ENCODE results near the gene TBC1D8. TPM values are rescaled to one million over a fixed set of nuclear protein-coding genes. Genes with fewer than 3 reads are reported as not detected.

The TBC1D8 gene
- polyA plus RNA-seq, 1 donor, result 17.3 TPM

GRCh38 chr2:101150306-101151145 lies 656 bp downstream of the TBC1D8 start:
- WGBS (ENCODE audit: insufficient coverage, low lambda C conversion rate), result no CpG with 5 or more reads among the region's 76 CpGs
- Histone ChIP-seq H3K4me1 (ENCODE audit: control insufficient read depth, insufficient read depth, low read length) (peaks cover 13% of the 10 kb centered on the region), H3K9me3 (ENCODE audit: control insufficient read depth, low read depth, low read length) (no peaks in the 10 kb centered on the region)

GRCh38 chr2:101149241-101150192 lies 1.7 kb downstream of the TBC1D8 start:
- no peaks in the 10 kb centered on the region for H3K36me3 ChIP-seq (ENCODE audit: control insufficient read depth, insufficient read depth, low read length)
- H3K27ac ChIP-seq (ENCODE audit: low read length), result no peak overlapping the region
- peaks cover 13% of the 10 kb centered on the region for H3K4me1 ChIP-seq (ENCODE audit: control insufficient read depth, insufficient read depth, low read length)

More at GRCh38 chr2:101150306-101151145, 656 bp downstream of the TBC1D8 start:
- H3K27me3 ChIP-seq (ENCODE audit: control insufficient read depth, insufficient read depth, low read length), result peaks cover 2% of the 10 kb centered on the region
- no peaks in the 10 kb centered on the region for H3K36me3 ChIP-seq (ENCODE audit: control insufficient read depth, insufficient read depth, low read length)
- peak; percentile 34 to 72 for DNase-seq
- peak overlapping the region; percentile 77 for H3K4me3 ChIP-seq (ENCODE audit: low read length)
- H3K27ac ChIP-seq (ENCODE audit: low read length), result peak overlapping the region; percentile 49

DNA sequence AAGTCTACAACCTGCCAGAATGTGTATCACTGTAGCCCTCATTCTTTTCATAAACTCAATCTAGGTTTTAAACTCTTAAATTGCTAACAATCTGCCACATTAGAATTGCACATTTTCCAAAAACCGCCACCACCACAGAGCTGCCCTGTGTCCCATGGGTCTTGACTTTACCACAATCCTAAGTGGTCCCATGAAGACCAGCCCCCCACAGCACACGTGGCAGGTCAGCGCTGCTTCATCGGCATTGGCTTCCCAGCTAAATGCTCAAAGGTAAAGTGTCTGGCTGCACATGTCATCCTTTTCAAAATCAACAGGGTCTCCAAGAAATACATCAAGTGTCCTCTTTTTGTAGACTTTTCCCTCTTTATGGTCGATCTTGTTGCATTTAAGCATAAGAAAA lies 2.4 kb downstream of the TBC1D8 start:
- Histone ChIP-seq H3K4me3 (ENCODE audit: low read length) (no peak overlapping the region), H3K27ac (ENCODE audit: low read length) (no peak overlapping the region), H3K27me3 (ENCODE audit: control insufficient read depth, insufficient read depth, low read length) (peaks cover 2% of the 10 kb centered on the region), H3K4me1 (ENCODE audit: control insufficient read depth, insufficient read depth, low read length) (peaks cover 13% of the 10 kb centered on the region), H3K36me3 (ENCODE audit: control insufficient read depth, insufficient read depth, low read length) (no peaks in the 10 kb centered on the region), H3K9me3 (ENCODE audit: control insufficient read depth, low read depth, low read length) (no peaks in the 10 kb centered on the region)
- no CpG with 5 or more reads among the region's 5 CpGs for WGBS (ENCODE audit: insufficient coverage, low lambda C conversion rate)
- no peak for DNase-seq

More at GRCh38 chr2:101149241-101150192, 1.7 kb downstream of the TBC1D8 start:
- DNase-seq, result peak in 1 of 2 donors; percentile 51
- Histone ChIP-seq H3K4me3 (ENCODE audit: low read length) (peak overlapping the region; percentile 77), H3K27me3 (ENCODE audit: control insufficient read depth, insufficient read depth, low read length) (peaks cover 2% of the 10 kb centered on the region), H3K9me3 (ENCODE audit: control insufficient read depth, low read depth, low read length) (no peaks in the 10 kb centered on the region)
- no CpG with 5 or more reads among the region's 21 CpGs for WGBS (ENCODE audit: insufficient coverage, low lambda C conversion rate)

GRCh38 chr2:101147971-101148370 lies 3.2 kb downstream of the TBC1D8 start:
- peaks cover 2% of the 10 kb centered on the region for H3K27me3 ChIP-seq (ENCODE audit: control insufficient read depth, insufficient read depth, low read length)
- WGBS (ENCODE audit: insufficient coverage, low lambda C conversion rate), result no CpG with 5 or more reads among the region's 2 CpGs
- H3K4me3 ChIP-seq (ENCODE audit: low read length), result no peak overlapping the region
- DNase-seq, result no peak
- no peaks in the 10 kb centered on the region for H3K36me3 ChIP-seq (ENCODE audit: control insufficient read depth, insufficient read depth, low read length)
- no peak overlapping the region for H3K27ac ChIP-seq (ENCODE audit: low read length)
- H3K4me1 ChIP-seq (ENCODE audit: control insufficient read depth, insufficient read depth, low read length), result peaks cover 13% of the 10 kb centered on the region
- no peaks in the 10 kb centered on the region for H3K9me3 ChIP-seq (ENCODE audit: control insufficient read depth, low read depth, low read length)

GRCh38 chr2:101147062-101147461 lies 4.1 kb downstream of the TBC1D8 start:
- peaks cover 6% of the 10 kb centered on the region for H3K4me1 ChIP-seq (ENCODE audit: control insufficient read depth, insufficient read depth, low read length)
- WGBS (ENCODE audit: insufficient coverage, low lambda C conversion rate), result no CpG with 5 or more reads among the region's 11 CpGs
- no peaks in the 10 kb centered on the region for H3K9me3 ChIP-seq (ENCODE audit: control insufficient read depth, low read depth, low read length)
- no peak overlapping the region for H3K4me3 ChIP-seq (ENCODE audit: low read length)
- peaks cover 2% of the 10 kb centered on the region for H3K27me3 ChIP-seq (ENCODE audit: control insufficient read depth, insufficient read depth, low read length)
- no peak overlapping the region for H3K27ac ChIP-seq (ENCODE audit: low read length)
- DNase-seq, result no peak
- H3K36me3 ChIP-seq (ENCODE audit: control insufficient read depth, insufficient read depth, low read length), result no peaks in the 10 kb centered on the region

DNA sequence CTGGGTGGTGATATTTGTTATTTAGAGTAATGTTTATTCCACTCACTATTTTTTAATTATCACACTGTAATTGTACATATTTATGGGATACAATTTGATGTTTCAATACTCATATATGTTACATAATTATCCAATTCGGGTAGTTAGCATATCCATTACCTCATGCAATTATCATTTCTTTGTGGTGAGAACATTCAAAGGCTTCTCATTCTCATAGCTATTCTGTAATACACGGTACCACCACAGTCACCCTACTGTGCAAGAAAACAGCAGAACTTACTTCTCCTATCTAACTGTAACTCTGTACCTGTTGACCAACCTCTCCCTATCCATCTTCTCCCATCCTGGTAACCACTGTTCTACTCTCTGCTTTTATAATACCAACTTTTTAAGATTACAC lies 4.6 kb downstream of the TBC1D8 start:
- Histone ChIP-seq H3K27ac (ENCODE audit: low read length) (no peak overlapping the region), H3K36me3 (ENCODE audit: control insufficient read depth, insufficient read depth, low read length) (no peaks in the 10 kb centered on the region), H3K9me3 (ENCODE audit: control insufficient read depth, low read depth, low read length) (no peaks in the 10 kb centered on the region), H3K4me3 (ENCODE audit: low read length) (no peak overlapping the region), H3K27me3 (ENCODE audit: control insufficient read depth, insufficient read depth, low read length) (peaks cover 2% of the 10 kb centered on the region), H3K4me1 (ENCODE audit: control insufficient read depth, insufficient read depth, low read length) (peaks cover 6% of the 10 kb centered on the region)
- DNase-seq, result no peak
- no CpG with 5 or more reads among the region's 2 CpGs for WGBS (ENCODE audit: insufficient coverage, low lambda C conversion rate)

DNA sequence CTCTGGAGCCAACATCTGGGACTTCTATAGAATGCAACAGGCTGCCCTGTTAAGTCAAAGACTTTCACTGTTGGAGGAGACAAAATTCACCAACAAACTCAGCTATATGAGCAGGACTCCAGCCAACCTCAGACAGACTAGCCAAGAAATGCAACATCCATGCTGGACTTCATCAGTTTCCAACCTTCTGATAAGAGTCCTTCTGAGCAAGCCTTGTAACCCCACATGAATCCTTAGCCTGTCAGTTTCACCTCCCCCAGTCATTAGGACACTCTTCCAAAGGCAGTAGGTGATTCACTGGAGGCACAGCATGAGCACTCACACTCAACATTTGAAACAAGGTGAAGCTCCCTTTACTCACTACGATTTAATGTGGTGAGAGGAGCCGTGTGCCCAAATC lies 5.8 kb downstream of the TBC1D8 start:
- Histone ChIP-seq H3K27ac (ENCODE audit: low read length) (no peak overlapping the region), H3K36me3 (ENCODE audit: control insufficient read depth, insufficient read depth, low read length) (no peaks in the 10 kb centered on the region), H3K9me3 (ENCODE audit: control insufficient read depth, low read depth, low read length) (no peaks in the 10 kb centered on the region), H3K27me3 (ENCODE audit: control insufficient read depth, insufficient read depth, low read length) (peaks cover 2% of the 10 kb centered on the region), H3K4me1 (ENCODE audit: control insufficient read depth, insufficient read depth, low read length) (peaks cover 6% of the 10 kb centered on the region), H3K4me3 (ENCODE audit: low read length) (no peak overlapping the region)
- DNase-seq, result no peak
- no CpG with 5 or more reads among the region's 2 CpGs for WGBS (ENCODE audit: insufficient coverage, low lambda C conversion rate)

DNA sequence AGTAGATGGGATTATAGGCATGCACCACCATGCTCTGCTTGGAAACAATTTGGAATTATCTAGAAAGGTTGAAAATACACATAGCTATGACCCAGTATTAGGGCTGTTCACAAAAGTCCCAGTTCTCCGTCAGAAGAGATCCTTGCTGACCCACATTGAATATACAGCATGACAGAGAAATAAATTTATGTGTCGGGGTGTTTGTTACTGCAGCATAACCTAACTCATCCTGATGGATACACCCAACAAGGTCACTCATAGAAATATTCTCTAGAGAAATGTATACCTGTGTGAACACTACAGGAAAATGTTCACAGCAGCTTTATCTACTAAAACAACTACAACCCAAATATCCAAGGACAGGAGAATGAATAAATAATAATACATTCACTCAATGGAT lies 9.0 kb downstream of the TBC1D8 start:
- H3K27me3 ChIP-seq (ENCODE audit: control insufficient read depth, insufficient read depth, low read length), result no peaks in the 10 kb centered on the region
- no peak overlapping the region for H3K27ac ChIP-seq (ENCODE audit: low read length)
- H3K9me3 ChIP-seq (ENCODE audit: control insufficient read depth, low read depth, low read length), result no peaks in the 10 kb centered on the region
- DNase-seq, result no peak
- H3K36me3 ChIP-seq (ENCODE audit: control insufficient read depth, insufficient read depth, low read length), result no peaks in the 10 kb centered on the region
- no peak overlapping the region for H3K4me3 ChIP-seq (ENCODE audit: low read length)
- WGBS (ENCODE audit: insufficient coverage, low lambda C conversion rate), result no CpG with 5 or more reads among the region's 2 CpGs
- no peaks in the 10 kb centered on the region for H3K4me1 ChIP-seq (ENCODE audit: control insufficient read depth, insufficient read depth, low read length)

DNA sequence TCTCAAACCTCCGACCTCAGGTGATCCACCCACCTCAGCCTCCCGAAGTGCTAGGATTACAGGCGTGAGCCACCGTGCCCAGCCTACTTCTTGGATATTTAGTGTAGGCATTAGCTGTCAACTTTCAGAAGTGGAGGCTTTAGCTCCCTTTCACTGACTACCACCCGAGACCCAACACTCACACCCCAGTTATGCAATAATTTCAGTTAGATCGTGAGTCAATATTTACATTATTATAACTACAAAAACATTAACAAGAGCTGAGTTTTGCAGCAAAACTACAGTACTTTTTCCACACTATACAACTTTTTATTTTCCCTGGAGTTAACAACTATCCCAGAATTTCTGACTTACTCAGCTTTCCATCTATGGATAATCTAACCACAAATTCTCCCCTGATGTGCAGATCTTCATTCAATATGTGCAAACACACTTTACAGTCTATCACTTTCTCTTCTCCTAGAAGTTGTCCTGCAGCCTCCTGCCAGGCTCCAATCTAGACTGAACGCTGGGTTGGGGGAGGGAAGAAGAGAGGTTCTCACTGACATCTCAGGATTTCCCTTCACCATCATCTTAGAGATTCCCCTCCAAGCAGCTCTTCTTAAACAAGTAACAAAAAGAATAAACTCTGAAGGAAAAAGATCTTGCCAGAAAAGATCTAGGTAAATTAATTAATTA lies 10.1 kb downstream of the TBC1D8 start:
- Histone ChIP-seq H3K36me3 (ENCODE audit: control insufficient read depth, insufficient read depth, low read length) (no peaks in the 10 kb centered on the region), H3K4me3 (ENCODE audit: low read length) (no peak overlapping the region), H3K27ac (ENCODE audit: low read length) (no peak overlapping the region), H3K4me1 (ENCODE audit: control insufficient read depth, insufficient read depth, low read length) (no peaks in the 10 kb centered on the region), H3K9me3 (ENCODE audit: control insufficient read depth, low read depth, low read length) (no peaks in the 10 kb centered on the region), H3K27me3 (ENCODE audit: control insufficient read depth, insufficient read depth, low read length) (no peaks in the 10 kb centered on the region)
- no peak for DNase-seq
- WGBS (ENCODE audit: insufficient coverage, low lambda C conversion rate), result 14% methylated on average over 1 of the region's 7 CpGs

DNA sequence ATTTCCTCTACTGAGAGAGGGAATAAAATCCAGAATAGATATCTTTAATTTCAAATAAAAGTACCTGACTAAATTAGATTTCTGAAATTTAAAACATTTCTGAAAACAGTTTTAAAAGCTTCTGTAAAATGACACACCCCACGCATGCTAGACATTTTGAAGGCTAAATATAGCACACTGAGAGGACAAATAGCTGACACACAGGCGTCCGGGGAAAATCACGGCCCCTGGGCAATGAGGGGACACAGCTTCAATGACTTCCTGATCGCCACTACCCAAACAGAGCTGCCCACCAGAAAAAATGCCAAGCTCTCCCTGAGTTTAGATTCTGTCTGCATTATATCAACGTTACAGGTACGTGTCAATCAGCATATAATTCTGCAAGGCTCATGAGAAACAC lies 10.9 kb downstream of the TBC1D8 start:
- no peak for DNase-seq
- 83% methylated on average over 3 of the region's 7 CpGs for WGBS (ENCODE audit: insufficient coverage, low lambda C conversion rate)
- H3K4me1 ChIP-seq (ENCODE audit: control insufficient read depth, insufficient read depth, low read length), result no peaks in the 10 kb centered on the region

More for the DNA sequence above, 10.9 kb downstream of the TBC1D8 start:
- H3K36me3 ChIP-seq (ENCODE audit: control insufficient read depth, insufficient read depth, low read length), result no peaks in the 10 kb centered on the region
- no peak overlapping the region for H3K27ac ChIP-seq (ENCODE audit: low read length)
- H3K9me3 ChIP-seq (ENCODE audit: control insufficient read depth, low read depth, low read length), result no peaks in the 10 kb centered on the region
- H3K4me3 ChIP-seq (ENCODE audit: low read length), result no peak overlapping the region
- no peaks in the 10 kb centered on the region for H3K27me3 ChIP-seq (ENCODE audit: control insufficient read depth, insufficient read depth, low read length)
